Neutrophil (primary cell): Measurements from ENCODE around the gene TNNI3K.

ENCODE experiments used
- H3K27ac ChIP-seq: fragments of 200-600 bp; sonication (generic); 2 replicates; pipeline ENCODE4 v1.5.1; 2016; ENCODE audit warnings: mild to moderate bottlenecking, moderate library complexity
- H3K27me3 ChIP-seq: fragments of 200-600 bp; sonication (generic); 2 replicates; pipeline ENCODE4 v1.6.0; 2016; ENCODE audit warnings: mild to moderate bottlenecking
- H3K36me3 ChIP-seq: fragments of 200-600 bp; sonication (generic); 2 replicates; pipeline ENCODE4 v1.5.1; 2017
- H3K4me1 ChIP-seq, 2 experiments: fragments of 200-600 bp in 1 of 2; sonication (generic) in 1 of 2; 1 replicate in 1 of 2; 2 replicates in 1 of 2; pipeline versions ENCODE4 v1.5.1 to v1.6.1; 2013 to 2016; ENCODE audit warnings: low read depth in 1 of 2, low read length in 1 of 2, mild to moderate bottlenecking in 1 of 2, moderate library complexity in 1 of 2; ENCODE audit not compliant: control insufficient read depth in 1 of 2, insufficient read depth in 1 of 2
- H3K4me3 ChIP-seq, 2 experiments: fragments of 200-600 bp in 1 of 2; sonication (generic) in 1 of 2; 1 replicate in 1 of 2; 2 replicates in 1 of 2; pipeline ENCODE4 v1.5.1; 2013 to 2016; ENCODE audit warnings: low read depth in 1 of 2, low read length in 1 of 2, mild to moderate bottlenecking in 1 of 2, moderate library complexity in 1 of 2
- H3K9me3 ChIP-seq: fragments of 200-600 bp; sonication (generic); 2 replicates; pipeline ENCODE4 v1.5.1; 2016
- TF ChIP-seq, protein P1 (sequence below): fragments of 200-600 bp; sonication (generic); IDR thresholded peaks from 2 replicates; pipeline ENCODE4 v1.5.1; 2016; ENCODE audit warnings: antibody characterized with exemption

Gene TNNI3K

DNA sequence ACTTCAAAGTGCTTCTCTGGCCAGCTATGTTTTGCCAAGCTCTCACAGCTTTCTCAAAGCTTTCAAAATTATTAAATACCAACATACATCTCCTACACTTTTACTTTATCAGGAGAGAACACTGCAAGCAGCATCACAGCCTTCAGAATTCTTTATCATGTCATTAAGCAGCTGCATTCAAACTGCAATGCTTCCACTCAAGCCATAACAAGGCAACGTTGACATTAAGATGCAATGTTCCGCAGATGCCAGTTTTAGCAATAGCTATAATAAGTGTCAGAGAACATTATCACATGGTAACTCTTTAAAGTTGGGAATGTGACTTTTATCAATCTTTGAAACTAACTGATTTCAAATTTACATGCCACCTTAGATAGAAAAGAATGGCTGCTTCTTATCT is 185.3 kb downstream of the TNNI3K start:
- H3K36me3 ChIP-seq, result no peaks in the 10 kb centered on the region
- no peaks in the 10 kb centered on the region for H3K27me3 ChIP-seq
- H3K4me1 ChIP-seq, result no peaks in the 10 kb centered on the region
- H3K27ac ChIP-seq, result no peak overlapping the region
- TF ChIP-seq, protein P1, sequence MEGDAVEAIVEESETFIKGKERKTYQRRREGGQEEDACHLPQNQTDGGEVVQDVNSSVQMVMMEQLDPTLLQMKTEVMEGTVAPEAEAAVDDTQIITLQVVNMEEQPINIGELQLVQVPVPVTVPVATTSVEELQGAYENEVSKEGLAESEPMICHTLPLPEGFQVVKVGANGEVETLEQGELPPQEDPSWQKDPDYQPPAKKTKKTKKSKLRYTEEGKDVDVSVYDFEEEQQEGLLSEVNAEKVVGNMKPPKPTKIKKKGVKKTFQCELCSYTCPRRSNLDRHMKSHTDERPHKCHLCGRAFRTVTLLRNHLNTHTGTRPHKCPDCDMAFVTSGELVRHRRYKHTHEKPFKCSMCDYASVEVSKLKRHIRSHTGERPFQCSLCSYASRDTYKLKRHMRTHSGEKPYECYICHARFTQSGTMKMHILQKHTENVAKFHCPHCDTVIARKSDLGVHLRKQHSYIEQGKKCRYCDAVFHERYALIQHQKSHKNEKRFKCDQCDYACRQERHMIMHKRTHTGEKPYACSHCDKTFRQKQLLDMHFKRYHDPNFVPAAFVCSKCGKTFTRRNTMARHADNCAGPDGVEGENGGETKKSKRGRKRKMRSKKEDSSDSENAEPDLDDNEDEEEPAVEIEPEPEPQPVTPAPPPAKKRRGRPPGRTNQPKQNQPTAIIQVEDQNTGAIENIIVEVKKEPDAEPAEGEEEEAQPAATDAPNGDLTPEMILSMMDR, result no peak
- no peak overlapping the region for H3K4me3 ChIP-seq
- H3K9me3 ChIP-seq, result no peaks in the 10 kb centered on the region

- TF ChIP-seq, protein P1, result no peak
- Histone ChIP-seq H3K27ac (no peak overlapping the region), H3K27me3 (no peaks in the 10 kb centered on the region)
Observed at GRCh38 chr1:74422421-74423292, 187.5 kb downstream of the TNNI3K start.

DNA sequence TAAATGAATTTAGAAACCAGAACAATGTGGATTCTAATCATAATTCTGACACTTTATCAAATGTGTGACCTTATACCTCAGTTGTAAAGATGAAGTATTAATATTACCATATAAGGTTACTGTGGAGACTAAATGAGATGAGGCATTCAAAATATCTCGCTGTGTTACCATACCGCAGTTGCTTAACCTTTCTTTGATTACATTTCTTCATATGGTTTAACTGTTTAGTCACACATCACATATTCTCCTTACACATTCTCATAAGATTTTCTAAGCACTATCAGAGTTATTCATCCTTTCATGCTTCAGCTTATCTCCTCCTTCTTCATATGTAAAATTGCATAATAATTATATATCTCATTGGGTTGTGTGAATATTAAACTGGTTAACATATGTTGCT is 188.3 kb downstream of the TNNI3K start:
- Histone ChIP-seq H3K27me3 (no peaks in the 10 kb centered on the region), H3K9me3 (no peaks in the 10 kb centered on the region), H3K27ac (no peak overlapping the region), H3K36me3 (no peaks in the 10 kb centered on the region), H3K4me1 (no peaks in the 10 kb centered on the region), H3K4me3 (no peak overlapping the region)
- TF ChIP-seq, protein P1, result no peak

More at GRCh38 chr1:74422421-74423292, 187.5 kb downstream of the TNNI3K start:
- H3K4me1 ChIP-seq, result no peaks in the 10 kb centered on the region
- no peaks in the 10 kb centered on the region for H3K9me3 ChIP-seq
- H3K36me3 ChIP-seq, result no peaks in the 10 kb centered on the region
- H3K4me3 ChIP-seq, result no peak overlapping the region

DNA sequence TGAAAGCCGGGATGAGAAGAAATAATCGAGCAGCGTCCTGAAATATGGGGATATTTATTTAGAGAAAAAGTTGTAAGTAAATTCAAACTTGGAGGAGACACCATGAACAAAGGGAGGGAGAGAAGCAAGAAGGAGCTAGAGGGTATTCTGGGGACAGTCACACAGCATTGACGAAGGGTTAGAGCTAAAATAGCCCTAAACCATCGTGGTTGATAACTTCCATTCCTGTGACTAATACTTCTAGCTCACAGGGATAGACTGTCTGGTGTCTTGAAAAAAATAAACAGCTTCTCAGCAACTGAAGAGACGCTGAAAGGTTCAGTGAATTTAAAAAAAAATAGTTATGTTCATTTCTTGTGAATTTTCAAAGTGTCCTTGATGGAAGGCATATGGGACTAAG is 190.5 kb downstream of the TNNI3K start:
- TF ChIP-seq, protein P1, result no peak
- Histone ChIP-seq H3K4me3 (no peak overlapping the region), H3K4me1 (no peaks in the 10 kb centered on the region), H3K27ac (no peak overlapping the region), H3K36me3 (no peaks in the 10 kb centered on the region), H3K9me3 (no peaks in the 10 kb centered on the region), H3K27me3 (no peaks in the 10 kb centered on the region)

GRCh38 chr1:74426208-74426937 is 191.2 kb downstream of the TNNI3K start:
- TF ChIP-seq, protein P1, result no peak
- H3K27me3 ChIP-seq, result no peaks in the 10 kb centered on the region
- H3K4me3 ChIP-seq, result no peak overlapping the region
- no peak overlapping the region for H3K27ac ChIP-seq
- H3K36me3 ChIP-seq, result no peaks in the 10 kb centered on the region
- H3K4me1 ChIP-seq, result no peaks in the 10 kb centered on the region
- no peaks in the 10 kb centered on the region for H3K9me3 ChIP-seq
